ENCODE data around the gene RXRA.

Gene RXRA

DNA sequence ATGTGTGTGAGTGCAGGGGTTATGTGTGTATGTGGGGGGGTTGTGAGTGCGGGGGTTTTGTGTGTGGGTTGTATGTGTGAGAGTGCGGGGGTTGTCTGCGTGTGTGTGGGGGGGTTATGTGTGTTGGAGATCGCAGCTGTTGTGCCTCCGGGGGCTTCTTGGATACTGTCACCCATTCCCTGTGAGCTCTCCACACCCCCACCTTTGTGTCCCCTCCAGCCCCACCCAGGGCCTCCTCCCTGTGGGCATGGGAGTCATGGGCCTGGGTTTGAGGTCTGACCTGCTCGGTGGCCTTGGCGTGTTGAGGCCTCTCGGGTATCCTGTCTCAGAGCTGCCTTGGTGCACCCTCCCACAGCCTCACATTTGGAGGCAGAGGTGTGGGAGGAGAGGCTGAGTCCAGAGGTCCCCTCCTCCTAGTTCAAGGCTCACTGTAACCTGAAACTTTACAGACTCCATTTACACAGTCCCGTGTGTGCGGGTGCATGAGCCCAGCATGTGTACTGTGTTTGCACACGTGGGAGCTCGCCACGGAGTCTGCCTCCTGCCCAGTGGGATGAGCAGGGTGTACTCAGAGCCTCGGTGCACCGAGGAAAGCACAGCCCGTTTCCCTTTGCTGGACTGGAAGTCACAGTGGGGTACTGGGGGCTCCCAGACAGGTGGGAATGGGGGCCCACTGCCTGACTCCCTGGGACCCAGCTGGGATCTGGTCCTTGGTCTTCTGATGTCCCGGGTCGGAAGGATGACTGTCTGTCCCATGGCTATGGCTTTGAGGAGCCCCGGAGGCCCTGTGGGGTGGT, 43.4 kb downstream of the RXRA start:
- no peak for DNase-seq (ENCODE audit: low read depth)

DNA sequence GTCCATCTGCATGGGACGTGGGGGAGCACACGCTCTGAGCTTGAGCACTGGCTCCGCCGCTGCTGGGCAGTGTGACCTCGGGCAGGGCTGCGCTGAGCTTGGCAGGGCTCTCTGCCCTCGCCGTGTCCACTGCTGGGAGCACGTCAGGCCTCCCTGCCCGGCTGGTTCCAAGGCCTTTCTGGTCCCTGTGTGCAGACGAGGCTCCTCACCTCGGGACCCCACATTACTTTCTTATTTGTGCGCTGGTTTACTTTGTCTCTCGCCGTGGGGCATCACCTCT, 43.9 kb downstream of the RXRA start:
- no peak for DNase-seq (ENCODE audit: low read depth)

DNA sequence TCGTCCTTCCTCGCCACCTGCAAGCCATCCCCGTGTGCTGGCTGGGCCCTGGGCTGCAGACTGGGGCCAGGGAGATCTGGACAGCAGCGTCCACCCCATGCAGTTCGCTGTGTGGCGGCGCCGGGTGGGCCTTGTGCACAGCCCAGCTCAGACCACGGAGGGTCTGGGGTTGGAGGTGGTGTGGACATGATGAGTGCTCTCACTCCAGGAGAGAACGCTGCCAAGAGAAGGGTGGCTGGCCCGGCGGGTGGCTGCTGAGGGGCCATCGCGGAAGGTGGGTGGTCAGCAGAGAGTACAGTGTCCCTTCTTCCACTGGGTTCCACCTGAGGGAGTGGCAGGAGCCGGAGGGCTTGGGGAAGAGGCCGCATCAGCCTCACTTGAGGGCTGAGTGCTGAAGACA, 44.4 kb downstream of the RXRA start:
- DNase-seq (ENCODE audit: low read depth) = no peak

GRCh38 chr9:134371731-134372130, 45.5 kb downstream of the RXRA start:
- DNase-seq (ENCODE audit: low read depth) = no peak

GRCh38 chr9:134372581-134373267, 46.5 kb downstream of the RXRA start:
- DNase-seq (ENCODE audit: low read depth) = no peak

DNA sequence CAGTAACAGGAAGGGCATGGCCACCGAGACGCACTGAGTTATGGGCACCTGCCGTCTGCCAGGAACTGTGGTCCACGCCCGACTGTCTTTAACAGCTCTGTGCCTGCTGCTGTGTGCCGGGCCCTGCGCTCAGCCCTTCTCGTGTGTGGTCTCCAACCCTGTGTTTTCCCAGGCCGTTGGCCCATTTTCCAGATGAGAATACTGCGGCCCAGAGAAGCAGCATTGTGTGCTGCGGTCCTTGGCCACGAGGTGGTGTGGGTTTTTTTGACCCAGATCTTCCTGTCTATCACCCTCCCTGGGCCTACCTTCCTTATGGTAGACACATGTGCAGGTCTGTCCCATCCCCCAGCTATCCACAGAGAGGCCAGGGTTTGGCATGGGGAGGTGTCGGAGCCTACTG, 47.0 kb downstream of the RXRA start:
- DNase-seq (ENCODE audit: low read depth) = no peak

DNA sequence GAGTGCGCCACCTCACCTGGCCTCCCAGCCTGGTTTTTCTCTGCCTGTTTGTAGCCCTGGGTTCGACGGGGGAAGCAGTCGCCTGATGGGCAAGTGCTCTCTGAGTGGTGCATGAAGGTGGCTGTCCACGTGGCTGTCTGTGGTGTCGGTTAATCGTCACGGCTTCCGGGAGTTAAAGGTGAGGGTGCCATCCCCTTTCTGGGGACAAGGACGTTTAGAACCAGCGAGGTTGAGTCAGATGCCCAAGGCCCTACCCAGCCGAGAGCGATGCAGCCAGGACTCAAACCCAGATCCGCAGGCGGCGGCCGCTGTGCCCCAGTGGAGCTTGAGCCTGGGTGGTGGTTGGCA, 47.7 kb downstream of the RXRA start:
- no peak for DNase-seq (ENCODE audit: low read depth)

- DNase-seq (ENCODE audit: low read depth) = no peak
These were observed 48.2 kb downstream of the RXRA start for GRCh38 chr9:134374301-134375010.

- DNase-seq (ENCODE audit: low read depth) = no peak
These were observed 48.7 kb downstream of the RXRA start for GRCh38 chr9:134375011-134375390.

DNA sequence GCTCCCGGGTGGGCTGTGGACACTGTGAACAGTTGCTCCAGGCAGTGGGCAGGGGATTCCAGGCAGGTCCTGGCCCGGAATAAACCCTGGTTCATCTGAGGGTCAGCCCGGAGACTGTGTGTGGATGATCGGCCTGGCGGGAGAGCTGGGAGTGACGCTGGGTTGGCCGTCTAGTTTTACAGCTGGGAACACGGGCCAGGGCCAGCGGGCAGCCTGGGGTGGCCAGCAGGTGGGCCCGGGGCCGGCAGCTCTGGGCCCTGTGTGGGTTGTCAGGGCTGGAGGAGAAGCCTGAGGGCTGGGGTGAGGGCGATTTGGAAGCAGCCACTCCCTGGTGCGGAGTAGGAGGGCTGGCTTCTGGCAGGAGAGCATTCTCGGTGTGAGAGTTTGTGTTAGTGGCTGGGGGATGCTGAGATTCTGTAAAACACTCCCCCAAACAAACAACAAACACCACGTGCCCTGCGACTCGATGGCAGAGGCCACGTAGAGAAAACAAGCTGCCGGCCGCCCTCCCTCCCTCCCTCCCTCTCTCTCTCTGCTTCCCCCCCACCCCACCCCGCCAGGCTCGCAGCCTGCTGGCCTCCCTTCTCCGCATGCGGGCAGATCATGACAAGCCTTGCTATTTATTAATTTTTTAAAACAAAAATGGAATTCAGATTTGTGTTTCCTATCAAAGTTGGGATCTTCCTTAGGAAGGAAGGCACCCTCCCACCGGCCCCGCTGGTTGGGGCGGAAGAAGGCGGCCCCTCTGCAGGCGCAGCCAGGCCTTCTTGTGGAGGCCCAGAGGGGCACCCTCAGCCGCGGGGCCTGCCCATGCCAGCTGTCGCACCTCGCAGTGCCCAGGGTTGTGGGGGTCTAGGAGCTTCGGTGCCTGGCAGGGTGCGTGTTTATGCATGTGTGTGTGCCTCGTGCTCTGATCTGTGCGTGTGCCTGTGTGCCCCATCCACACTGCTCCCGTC, 49.5 kb downstream of the RXRA start:
- DNase-seq (ENCODE audit: low read depth) = no peak

DNA sequence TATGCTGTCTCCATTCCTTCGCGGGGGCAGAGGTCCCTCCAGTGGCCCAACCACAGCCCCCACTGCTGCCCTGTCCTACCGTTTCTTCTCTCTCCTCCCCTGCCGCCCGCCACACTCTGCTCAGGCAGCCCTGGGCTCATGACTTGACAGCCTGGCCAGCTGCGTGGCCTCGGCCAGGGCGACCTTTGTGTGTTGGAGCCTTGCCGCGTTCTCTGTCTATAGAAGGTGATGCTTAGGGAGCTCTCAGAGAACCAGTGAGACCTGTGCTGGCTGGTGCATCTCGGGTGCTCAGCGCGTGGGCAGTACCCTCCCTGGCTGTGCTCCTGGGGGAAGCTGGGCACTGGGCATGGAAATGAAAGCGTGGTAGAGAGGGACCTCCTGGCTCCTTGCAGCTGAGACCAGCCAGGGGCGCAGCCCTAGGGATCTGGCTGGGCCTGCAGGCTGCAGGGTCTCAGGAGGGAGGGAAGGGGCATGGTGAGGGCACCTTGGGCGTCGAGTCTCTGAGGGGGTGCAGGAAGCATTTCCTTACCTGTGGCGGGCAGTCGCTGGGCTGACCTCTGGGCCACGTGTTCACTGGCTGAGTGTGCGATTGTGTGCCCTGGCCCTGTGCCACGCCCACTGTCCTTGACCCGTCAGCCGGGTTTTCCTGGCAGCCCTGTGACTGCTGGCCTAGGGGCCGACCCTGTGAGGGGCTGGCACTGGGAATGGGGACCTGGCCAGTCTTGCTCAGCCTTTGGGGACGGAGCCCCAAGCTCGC, 50.3 kb downstream of the RXRA start:
- DNase-seq (ENCODE audit: low read depth) = no peak

DNA sequence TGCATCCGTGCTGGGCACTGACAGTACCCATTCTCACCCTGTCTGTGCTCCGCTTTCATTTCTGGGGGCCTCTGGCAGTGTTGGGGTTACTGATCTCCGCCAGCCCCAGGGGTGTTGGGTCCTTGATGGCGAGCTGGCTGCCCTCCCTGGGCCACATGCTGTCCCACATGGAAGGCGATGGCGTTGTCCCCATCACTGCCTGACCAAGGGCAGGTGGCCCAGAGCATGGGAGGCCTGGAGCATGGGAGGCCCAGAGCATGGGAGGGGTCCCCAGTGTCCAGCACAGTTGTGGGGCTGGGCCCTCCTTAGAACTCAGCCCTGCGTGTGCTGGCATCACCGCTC, 50.9 kb downstream of the RXRA start:
- no peak for DNase-seq (ENCODE audit: low read depth)

GRCh38 chr9:134377976-134378375, 51.7 kb downstream of the RXRA start:
- DNase-seq (ENCODE audit: low read depth) = no peak

- no peak for DNase-seq (ENCODE audit: low read depth)
These were observed 52.7 kb downstream of the RXRA start for GRCh38 chr9:134378901-134379338.

DNA sequence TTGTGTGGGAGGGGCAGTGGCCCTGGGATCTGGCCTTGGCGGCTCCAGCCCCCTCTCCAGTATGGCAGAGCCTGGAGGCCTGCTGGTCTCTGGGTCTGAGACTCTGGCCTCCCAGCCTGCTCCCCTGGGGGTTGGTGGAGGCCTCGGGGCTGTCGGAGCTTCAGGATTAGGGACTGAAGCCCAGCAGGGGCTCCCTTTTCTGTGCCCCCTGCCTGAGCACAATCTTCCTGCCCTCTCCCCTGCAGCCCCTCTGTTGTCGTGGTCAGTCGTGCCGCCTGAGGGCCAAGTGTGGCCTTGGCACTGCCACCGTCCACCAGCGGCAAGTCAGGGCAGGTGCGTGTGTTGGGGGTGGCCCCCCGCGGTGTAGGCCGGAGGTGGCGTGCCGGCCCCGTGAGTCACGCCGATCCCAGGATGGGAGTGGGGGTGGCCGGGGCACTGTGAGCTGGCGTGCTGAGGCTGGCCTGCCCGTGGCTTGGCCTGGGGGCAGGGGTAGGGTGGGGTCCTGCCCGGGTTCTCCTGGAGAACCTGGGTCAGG, 53.6 kb downstream of the RXRA start:
- no peak for DNase-seq (ENCODE audit: low read depth)

DNA sequence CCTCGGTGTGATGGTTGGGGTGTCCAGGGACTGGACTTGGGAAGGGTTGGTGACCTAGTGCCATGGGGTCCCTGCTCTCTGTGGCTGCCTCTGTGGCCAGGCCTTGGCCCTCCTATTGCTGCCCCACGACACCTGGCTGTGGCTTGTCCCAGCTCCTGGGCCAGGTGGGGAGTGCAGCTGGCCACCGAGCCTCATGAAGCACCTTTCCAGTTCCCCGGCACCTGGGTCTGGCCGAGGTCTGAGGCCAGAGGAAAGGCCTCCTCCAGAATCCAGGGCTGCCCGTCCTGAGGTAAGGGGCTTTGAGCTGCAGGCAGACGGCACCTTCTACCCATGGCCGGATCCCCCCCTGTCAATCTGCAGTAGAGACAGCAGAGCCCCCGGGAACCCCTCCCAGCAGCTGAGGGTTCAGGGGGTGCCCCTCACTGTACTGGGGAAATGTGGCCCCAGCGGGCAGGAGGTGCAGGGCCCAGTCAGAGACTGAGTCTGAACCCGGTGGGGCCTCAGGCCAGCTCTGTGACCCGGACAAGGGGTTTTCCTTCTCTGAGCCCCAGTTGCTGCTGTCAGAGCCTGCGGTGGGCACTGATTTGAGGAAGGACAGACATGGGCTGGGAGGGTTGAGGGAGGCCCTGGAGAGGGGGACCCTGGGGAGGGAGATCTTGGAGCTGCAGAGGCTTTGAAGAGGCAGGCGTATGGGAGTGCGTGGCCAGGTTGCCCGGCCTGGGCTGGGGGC, 54.5 kb downstream of the RXRA start:
- DNase-seq (ENCODE audit: low read depth) = no peak

GRCh38 chr9:134381272-134381661, 55.0 kb downstream of the RXRA start:
- DNase-seq (ENCODE audit: low read depth) = no peak

DNA sequence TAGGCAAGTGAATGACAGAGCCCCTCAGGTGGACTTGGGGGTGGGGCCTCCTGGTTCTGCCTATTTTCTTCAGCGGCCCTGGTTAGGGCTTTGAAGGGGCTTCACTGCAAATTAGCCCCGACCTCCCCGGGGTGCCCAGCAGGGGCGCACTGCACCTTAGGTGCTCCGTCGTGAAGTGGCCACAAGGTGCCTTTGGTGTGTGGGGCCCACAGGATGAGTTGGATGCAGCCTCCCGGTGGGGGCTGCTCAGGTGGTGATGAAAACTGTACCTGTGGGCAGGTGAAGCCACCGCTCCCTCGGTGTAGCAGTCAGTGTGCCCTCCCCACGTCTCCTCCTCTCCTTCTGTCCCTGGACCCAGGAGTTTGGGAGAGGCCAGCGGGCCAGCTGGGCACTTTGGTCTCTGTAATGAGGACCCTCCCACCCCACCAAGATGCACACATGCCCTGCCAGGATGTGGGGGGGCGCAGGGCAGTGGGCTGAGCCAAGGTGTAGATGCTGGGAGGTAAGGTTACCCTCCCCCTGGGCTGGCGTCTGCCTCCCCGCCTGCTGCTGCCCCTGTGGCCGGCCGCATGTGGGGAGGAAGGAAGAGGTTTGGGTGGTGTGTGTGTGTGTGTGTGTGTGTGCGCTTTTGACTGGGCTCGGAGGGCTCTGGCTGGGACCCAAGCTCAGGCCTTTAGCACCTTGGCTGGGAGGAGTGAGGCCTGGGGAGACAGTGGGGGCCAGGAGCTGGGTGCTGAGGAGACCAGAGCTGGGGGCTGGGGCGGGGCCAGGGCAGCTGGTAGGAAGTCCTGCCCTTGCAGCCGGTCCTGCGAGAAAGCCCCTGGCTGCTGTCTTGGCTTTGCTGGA, 55.6 kb downstream of the RXRA start:
- no peak for DNase-seq (ENCODE audit: low read depth)

DNA sequence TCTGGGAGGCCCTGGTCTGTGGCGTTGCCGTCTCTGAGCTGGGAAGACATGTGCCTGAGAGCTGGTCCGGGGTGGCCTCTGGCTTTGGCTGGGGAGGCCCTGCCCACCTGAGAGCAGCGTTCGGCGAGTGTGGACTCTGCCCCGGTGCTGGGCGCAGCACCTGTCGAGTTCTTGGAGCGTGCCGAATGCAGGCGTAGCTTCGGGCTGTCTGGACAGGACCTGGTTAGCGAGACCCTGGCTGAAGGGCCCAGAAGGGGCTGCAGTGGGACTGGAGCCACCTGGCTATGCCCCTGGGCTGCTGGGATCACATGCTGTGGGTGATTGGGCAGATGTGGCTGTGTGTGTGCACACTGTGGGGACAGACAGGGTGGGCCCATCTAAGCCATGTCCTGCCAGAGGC, 56.5 kb downstream of the RXRA start:
- DNase-seq (ENCODE audit: low read depth) = no peak

- no peak for DNase-seq (ENCODE audit: low read depth)
These were observed 56.9 kb downstream of the RXRA start for GRCh38 chr9:134383148-134383547.

All from stimulated activated CD8-positive, alpha-beta memory T cell treated with anti-CD3 and anti-CD28 coated beads, Interleukin-15, amount 100 ng/mL, for 24 hours (primary cell).